BJ (cell line): Measurements from ENCODE around the gene UQCRH. TPM values are rescaled to one million over a fixed set of nuclear protein-coding genes. Genes with fewer than 3 reads are reported as not detected.
A peak's percentile ranks its signal among the peaks of the same experiment; 100 is the strongest.

Source experiments
- CTCF ChIA-PET: fragments of 350-600 bp; formaldehyde crosslinking; extraction: SDS; loops from one replicate; lab custom pipeline; 2021; ENCODE audit warnings: antibody characterized with exemption, inconsistent platforms; lab: Yijun Ruan, JAX
- POLR2A ChIA-PET: fragments of 300-600 bp; sonication (Branson Sonifier 250); formaldehyde crosslinking; extraction: SDS; loops from one replicate; lab custom pipeline; 2021; ENCODE audit warnings: antibody characterized with exemption; lab: Charles Lee
- DNase-seq: peaks from one replicate; pipeline ENCODE4 v3.0.0-alpha.2; 2011; ENCODE audit warnings: low read depth
- H3K27me3 ChIP-seq: 2 replicates; pipeline ENCODE4 v1.6.0; 2011; ENCODE audit warnings: low read length; ENCODE audit not compliant: control insufficient read depth, insufficient read depth
- H3K36me3 ChIP-seq: 2 replicates; pipeline ENCODE4 v1.5.1; 2011; ENCODE audit warnings: low read length; ENCODE audit not compliant: control insufficient read depth, insufficient read depth
- H3K4me3 ChIP-seq: 2 replicates; pipeline ENCODE4 v1.5.1; 2011; ENCODE audit warnings: low read depth, mild to moderate bottlenecking, control low read depth, low read length
- polyA plus RNA-seq: library from polyadenylated mRNA; depleted of rRNA; stranded (reverse); fragments of >200 nt; gene quantifications from 2 replicates; pipeline ENCODE4 v1.2.3, GENCODE V29; 2011
- TF ChIP-seq, protein P1 (sequence below): IDR thresholded peaks from 2 replicates; pipeline ENCODE4 v1.5.1; 2011; ENCODE audit warnings: low read depth, mild to moderate bottlenecking, control low read depth, inconsistent platforms, low read length, moderate library complexity; ENCODE audit not compliant: insufficient read depth

Gene UQCRH
- polyA plus RNA-seq, 1 experiment = 188 TPM

DNA sequence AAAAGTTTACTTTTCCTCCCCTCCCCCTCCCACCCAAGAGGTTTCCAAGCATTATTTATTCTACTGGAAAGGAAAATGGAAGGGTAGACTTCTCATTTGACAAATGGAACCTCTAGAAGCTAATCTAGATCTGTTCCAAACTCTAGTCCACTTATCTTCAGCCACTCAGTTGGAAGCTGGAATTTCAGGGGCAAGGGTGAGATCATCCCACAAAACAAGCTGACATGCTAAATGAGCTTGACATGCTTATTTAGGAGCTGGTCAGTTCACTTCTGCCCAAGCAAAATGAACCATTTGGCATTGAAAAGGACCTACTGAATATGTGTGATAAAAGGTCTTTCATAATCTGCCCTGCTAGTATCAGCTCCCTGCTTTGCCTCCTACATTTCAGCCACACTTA is 5.1 kb upstream of the UQCRH start:
- H3K4me3 ChIP-seq = no peak overlapping the region
- POLR2A ChIA-PET = no interaction called here
- no peaks in the 10 kb centered on the region for H3K27me3 ChIP-seq
- peaks cover 11% of the 10 kb centered on the region for H3K36me3 ChIP-seq
- TF ChIP-seq, protein P1, sequence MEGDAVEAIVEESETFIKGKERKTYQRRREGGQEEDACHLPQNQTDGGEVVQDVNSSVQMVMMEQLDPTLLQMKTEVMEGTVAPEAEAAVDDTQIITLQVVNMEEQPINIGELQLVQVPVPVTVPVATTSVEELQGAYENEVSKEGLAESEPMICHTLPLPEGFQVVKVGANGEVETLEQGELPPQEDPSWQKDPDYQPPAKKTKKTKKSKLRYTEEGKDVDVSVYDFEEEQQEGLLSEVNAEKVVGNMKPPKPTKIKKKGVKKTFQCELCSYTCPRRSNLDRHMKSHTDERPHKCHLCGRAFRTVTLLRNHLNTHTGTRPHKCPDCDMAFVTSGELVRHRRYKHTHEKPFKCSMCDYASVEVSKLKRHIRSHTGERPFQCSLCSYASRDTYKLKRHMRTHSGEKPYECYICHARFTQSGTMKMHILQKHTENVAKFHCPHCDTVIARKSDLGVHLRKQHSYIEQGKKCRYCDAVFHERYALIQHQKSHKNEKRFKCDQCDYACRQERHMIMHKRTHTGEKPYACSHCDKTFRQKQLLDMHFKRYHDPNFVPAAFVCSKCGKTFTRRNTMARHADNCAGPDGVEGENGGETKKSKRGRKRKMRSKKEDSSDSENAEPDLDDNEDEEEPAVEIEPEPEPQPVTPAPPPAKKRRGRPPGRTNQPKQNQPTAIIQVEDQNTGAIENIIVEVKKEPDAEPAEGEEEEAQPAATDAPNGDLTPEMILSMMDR = no peak
- CTCF ChIA-PET = interaction anchor here (0.7 kb wide), 1 partner anchor 13 kb away, joined by 3 read pairs; no protein-coding TSS in a partner anchor
- no peak for DNase-seq

DNA sequence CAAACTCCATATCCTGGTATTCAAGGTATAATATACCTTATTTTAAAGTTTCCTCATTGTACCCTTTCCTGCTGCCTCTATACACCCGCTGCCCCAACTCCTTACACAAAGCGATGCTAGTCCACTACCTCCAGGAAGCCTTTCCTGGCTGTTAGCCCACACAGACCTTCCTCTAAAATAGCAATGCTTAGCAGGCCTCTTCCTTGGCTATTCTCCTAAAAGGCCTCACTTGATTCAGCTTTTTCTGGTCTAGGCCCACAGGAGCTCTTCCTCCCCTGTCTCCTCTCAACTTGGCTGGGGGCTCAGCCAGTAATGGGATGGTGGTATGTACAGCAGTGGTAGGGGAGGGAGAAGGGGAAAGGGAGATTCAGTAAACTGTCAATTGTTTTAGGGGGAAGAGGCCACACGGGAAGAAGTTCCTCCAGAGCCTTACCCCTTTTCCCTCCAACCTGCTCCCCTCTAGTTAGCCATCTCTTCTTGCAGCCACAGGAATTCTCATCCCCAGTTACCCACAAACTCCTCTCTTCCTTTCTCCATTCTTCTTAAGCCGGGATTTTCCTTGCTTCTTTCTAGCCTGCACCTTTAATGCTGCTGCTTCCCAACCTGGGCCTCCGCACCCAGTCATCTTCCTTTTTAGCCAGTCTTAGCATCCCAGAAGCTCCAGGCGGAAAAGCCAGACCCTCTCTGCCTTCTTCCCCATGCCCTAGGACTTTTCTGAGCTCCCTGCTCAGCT is 2.7 kb upstream of the UQCRH start:
- Histone ChIP-seq H3K36me3 (peaks cover 9% of the 10 kb centered on the region), H3K27me3 (no peaks in the 10 kb centered on the region), H3K4me3 (peak overlapping the region; percentile 92)
- TF ChIP-seq, protein P1 = no peak
- CTCF ChIA-PET = interaction anchor here (0.9 to 1.2 kb wide), 2 partner anchors 26 to 47 kb away, joined by 4 read pairs; no protein-coding TSS in a partner anchor
- POLR2A ChIA-PET = no interaction called here
- DNase-seq = no peak

DNA sequence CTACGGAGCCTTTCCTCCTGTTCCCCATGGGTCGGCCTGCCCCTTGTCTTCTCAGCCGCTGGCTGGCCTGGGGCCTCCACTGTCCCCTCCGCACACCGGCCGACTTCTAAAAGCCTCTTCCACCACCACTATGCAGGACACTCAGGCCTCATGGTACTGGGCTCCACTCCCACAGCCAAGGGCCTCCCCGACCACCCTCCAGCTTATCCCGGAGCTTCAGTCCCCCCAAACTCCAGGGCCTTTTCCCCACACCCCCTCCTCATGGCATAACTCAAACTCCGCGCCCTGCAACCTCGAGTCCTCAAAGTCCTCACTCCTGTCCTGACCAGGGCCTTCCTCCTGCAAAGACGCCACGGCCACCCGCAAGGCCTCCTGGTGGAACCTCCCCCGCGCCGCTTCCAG is 2.1 kb upstream of the UQCRH start:
- TF ChIP-seq, protein P1 = no peak
- DNase-seq = no peak
- Histone ChIP-seq H3K36me3 (peaks cover 9% of the 10 kb centered on the region), H3K27me3 (no peaks in the 10 kb centered on the region), H3K4me3 (peak overlapping the region; percentile 92)
- POLR2A ChIA-PET = no interaction called here
- CTCF ChIA-PET = interaction anchor here (0.9 to 1.2 kb wide), 2 partner anchors 27 to 47 kb away, joined by 4 read pairs; no protein-coding TSS in a partner anchor

DNA sequence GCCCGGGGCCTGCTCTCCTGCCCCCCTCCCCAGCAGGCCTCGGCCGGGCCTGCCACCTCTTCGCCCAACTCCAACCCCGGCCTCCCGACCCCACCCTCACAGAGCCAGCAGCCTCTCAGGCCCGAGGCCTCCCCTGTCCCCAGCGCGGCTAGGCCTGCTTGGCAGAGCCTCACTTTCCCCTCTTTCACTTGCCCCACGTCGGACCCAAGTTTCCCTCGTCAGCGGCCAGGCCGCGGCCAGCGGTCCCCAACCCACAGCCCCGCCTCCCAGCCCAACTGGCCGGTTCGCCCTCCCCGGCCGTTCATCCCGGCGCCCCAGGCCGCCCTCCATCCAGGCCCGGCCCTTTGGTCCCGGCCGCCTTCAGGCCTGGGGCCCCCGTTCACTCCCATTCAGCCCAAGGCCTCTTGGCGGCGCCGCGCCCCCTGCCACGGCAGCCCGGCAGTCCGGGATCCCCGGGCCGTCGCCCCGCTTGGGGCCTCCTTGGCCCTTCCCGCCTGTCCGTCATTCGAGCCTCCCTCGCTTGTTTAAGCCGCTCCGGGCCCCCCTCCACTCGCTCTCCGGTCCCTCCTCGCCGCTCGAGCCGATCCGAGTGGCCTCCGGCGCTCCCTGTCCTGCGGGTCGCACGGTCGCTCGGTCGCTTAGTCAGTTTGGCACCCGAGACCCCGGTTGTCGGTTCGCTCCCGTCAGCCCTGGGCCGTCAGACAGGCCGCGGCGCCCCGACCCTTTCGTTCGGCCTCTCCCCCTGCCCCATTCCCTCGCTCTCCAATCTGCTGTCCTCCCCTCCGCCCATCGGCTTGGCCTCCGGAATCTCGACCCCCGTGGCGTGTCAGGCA is 1.5 kb upstream of the UQCRH start:
- DNase-seq = no peak
- TF ChIP-seq, protein P1 = no peak
- peaks cover 7% of the 10 kb centered on the region for H3K36me3 ChIP-seq
- H3K4me3 ChIP-seq = peak overlapping the region; percentile 92
- no peaks in the 10 kb centered on the region for H3K27me3 ChIP-seq
- POLR2A ChIA-PET = no interaction called here
- CTCF ChIA-PET = no interaction called here

DNA sequence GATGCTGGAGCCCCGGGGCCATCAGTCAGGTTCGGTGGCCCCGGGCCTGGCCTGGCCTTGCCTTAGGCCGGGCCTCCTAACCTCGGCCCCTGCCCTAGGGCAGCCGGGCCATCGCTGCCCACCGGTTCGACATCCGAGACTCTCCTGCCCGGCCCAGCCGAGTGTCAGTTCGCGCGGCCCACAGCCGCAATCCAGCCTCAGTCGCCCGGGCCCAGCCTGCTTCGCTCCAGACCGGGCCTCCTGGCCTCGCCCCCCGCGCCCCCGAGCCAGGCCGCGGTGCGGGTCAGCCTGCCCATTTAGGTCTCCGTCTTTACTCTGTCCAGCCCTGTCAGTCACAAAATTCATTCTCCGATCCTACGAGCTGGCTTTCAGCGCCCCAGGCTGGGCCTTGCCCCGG is 859 bp upstream of the UQCRH start:
- CTCF ChIA-PET = interaction anchor here (0.8 to 1.5 kb wide), 5 partner anchors 11 to 80 kb away, joined by 3 to 6 read pairs (median 4); no protein-coding TSS in a partner anchor
- DNase-seq = no peak
- TF ChIP-seq, protein P1 = no peak
- peak overlapping the region; percentile 92 for H3K4me3 ChIP-seq
- H3K36me3 ChIP-seq = peaks cover 3% of the 10 kb centered on the region
- POLR2A ChIA-PET = interaction anchor here (0.7 kb wide), 1 partner anchor 56 kb away, joined by 3 read pairs; no protein-coding TSS in a partner anchor
- no peaks in the 10 kb centered on the region for H3K27me3 ChIP-seq
